ENCODE data around the gene TMEM72.
A peak's percentile ranks its signal among the peaks of the same experiment; 100 is the strongest.
"Not testable (repeated sequence)": the region's sequence is repeated elsewhere in the genome, so short reads cannot be mapped to it uniquely, and the experiment has no call there.

TMEM72 gene

GRCh38 chr10:44911081-44911540 is at the start of gene TMEM72:
TMEM72 (plus strand) TSS chr10:44911337; CDS start chr10:44911513, 176 bp downstream.
- peak; percentile 93 for DNase-seq (ENCODE audit: low read depth, low spot score)

DNA sequence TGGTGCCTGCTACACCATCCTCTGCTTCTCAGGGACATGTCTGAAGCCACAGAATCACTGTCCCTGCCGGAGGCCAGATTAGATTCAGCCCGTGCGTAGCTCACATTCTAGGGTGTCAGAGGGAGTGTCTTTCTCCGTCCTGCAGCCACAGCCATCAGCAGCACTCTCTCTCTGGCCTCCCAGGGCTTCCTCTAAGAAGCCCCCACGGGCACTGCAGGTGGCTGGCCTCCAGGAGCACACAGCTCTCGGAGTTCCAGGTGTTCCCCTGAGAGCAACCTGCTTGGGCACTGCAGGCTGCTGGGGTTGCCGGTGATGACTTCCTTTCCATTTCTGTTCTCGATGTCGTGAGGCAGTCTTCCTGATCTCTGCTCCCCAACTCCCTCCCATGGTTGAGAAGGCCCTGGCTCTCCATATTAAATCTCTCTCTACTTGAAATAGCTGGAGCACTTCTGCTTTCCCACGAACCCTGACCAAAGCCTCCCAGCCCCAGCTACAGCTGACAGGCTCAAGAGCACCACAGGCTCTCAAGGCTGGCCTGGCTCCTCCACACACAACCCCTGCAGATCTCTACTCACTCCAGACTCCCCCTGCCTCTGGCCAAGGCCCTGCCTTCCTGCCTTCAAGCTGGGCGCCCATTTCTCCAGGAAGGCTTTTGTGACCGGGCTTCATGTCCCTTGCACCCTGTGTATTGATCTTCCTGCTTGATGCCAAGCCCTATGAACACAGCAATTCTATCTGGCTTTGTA is 49.0 kb upstream of the TMEM72 start:
- DNase-seq (ENCODE audit: low read depth, low spot score): no peak

DNA sequence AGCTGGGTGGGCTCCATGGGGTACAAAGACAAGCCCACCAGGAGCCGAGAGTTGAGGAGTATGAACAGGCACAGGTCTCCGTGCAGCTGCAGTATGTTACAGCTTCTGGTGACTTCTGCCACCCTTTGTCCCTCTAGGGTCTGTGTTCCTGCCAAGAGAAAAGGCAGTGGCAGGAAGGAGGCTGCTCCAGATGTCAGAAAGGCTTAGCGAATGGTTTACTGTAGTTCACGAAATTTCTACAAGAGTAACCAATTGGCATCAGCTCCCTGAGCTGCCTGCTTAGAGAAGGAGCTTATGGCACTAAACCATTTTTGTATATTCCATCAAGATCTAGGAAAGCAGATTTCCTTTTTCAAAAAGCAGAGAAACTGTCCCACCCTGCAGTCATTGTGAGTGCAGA is 48.2 kb upstream of the TMEM72 start:
- DNase-seq (ENCODE audit: low read depth, low spot score): no peak

DNA sequence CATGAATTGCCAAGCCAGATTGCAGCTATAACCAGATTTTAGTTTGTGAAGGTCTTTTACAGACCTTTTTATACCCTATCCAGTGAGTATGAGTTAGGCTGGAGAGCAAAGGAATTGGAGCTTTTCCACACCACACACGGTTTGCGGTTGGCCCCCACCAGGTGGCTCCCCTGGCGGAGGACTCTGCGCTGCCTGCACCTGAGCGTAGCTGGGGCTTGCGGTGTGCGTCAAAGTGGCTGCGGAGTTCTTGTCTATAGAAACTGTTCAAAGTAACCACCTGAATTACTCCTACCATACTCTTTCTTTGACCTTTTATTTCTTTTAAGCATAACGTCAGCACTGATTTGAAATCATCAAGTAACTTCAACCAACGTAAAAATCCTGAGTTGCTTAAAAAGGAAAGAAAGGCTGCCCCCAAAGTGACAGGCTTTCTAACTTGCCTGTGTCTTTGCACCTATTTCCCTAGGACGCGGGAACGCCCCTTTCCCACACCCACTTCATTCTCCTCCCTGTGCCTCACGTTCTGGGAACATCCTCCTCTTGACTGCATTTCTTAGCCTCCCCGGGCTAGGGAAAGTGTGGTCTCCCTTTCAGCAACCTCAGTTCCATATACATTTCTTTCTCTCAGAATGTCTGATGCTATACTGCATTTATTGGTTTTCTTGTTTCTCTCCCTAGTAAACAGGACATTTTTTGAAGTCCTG is 47.6 kb upstream of the TMEM72 start:
- peak; percentile 43 for DNase-seq (ENCODE audit: low read depth, low spot score)

DNA sequence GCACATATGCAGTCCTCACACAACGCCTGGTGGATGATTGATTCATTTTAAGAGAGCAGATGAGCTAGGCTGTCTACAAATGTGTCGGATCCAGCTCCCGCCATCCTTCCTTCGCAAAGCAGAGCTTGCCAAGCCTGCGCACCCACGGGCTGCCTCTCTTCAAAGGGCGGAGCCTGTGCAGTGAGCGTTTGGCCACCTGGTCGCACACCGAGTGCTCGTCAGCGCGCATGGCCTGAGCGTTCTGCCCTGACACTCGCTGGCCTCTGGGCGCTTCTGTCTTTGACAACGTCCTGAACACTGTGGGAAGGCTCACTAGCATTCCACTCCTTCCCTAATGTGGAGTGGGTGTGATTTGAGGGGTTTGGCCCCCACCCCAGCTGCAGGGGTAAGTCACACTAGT is 47.1 kb upstream of the TMEM72 start:
- peak; percentile 56 for DNase-seq (ENCODE audit: low read depth, low spot score)

- peak; percentile 97 for DNase-seq (ENCODE audit: low read depth, low spot score)
Measured at GRCh38 chr10:44864637-44865288, 46.4 kb upstream of the TMEM72 start.

GRCh38 chr10:44865289-44865671 is 45.9 kb upstream of the TMEM72 start:
- DNase-seq (ENCODE audit: low read depth, low spot score): no peak

- DNase-seq (ENCODE audit: low read depth, low spot score): not testable (repeated sequence)
Measured at GRCh38 chr10:44866367-44866766, 44.8 kb upstream of the TMEM72 start.

DNA sequence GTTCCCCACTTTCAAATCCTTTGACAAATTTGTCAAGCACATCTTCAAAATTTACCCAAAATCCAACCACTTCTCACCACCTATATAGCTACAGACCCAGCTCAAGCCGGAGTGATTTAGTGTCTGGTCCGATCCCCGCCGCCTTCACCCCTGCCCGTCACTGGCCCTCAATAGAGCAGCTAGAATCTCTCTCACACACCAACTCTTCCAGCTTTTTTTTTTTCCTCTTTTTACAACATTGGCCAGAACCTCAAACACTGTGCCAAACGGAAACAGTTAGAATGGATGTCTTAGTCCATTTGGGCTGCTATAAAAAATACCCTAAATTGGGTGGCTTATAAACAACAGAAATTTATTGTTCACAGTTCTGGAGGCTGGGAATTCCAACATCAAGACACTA is 41.1 kb upstream of the TMEM72 start:
- no peak for DNase-seq (ENCODE audit: low read depth, low spot score)

GRCh38 chr10:44873160-44873559 is 38.0 kb upstream of the TMEM72 start:
- DNase-seq (ENCODE audit: low read depth, low spot score): no peak

DNA sequence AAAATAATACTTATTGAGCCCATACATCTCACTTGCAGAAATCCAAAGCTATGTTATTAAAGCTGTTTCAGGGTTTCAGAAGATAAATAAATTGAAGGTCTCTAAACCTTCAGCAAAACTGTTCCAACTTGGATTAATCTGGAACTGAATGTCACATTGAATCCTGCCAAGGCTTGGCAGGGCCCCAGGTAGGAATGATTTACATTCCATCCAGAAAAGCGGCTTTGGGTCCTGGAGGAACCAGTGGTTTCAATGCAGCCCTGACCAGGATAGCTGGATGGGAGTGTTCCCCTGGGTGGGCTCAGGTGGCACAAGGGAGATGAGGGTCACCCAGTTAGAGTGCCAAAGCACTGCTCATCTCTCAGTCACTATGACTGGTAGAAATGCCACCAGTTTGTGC is 37.0 kb upstream of the TMEM72 start:
- no peak for DNase-seq (ENCODE audit: low read depth, low spot score)

GRCh38 chr10:44878706-44879530 is 32.2 kb upstream of the TMEM72 start:
- DNase-seq (ENCODE audit: low read depth, low spot score): peak; percentile 94

GRCh38 chr10:44879531-44879899 is 31.6 kb upstream of the TMEM72 start:
- no peak for DNase-seq (ENCODE audit: low read depth, low spot score)

DNA sequence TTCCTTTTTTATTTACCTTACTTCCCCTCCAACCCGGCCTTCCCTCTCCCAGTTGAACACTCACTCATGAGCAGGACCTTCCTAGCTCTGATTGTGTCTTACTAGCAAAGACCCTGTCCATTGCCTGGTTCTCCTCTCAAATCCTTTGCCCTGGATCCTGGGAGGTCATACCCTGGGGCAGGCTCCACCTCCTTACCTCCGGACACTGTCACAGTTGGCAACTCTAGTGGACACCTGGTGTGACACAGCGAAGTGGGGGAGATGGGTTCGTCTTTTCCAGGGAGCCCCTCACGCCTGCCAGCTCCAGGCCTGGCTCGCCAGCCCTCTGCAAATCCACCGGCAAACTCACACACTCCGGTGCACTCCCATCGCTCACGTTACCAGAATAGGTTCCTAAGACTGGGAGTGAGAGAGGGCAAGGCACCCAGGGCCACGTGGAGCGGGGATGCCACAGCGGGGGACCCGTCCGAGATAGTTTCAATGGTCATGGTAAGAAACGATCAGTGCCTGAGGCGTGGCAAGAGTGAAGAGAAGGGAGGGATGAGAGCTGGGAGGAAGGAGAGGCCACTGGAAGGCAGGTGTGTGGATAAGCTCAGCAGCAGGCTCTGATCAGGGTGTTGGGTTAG is 30.9 kb upstream of the TMEM72 start:
- DNase-seq (ENCODE audit: low read depth, low spot score): no peak

DNA sequence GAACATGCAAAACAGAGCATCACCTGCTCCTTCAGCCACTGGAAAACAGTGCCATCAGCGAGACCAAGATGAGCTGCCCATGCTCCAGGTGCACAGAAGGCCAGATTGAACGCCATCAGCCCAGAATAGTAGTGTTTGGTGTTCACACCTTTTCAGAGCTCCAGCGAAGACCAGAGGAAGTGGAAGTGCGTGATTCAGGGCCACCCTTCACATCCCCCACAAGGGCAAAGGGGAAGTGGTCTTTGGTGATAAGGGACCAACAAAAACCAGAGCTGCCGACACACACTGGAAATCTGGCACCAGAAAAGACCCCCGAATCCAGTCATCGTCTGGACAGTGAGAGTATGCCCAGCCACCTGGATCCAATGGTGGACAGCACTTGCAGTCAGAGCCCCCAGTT is 29.5 kb upstream of the TMEM72 start:
- DNase-seq (ENCODE audit: low read depth, low spot score): no peak

- no peak for DNase-seq (ENCODE audit: low read depth, low spot score)
Measured at GRCh38 chr10:44882166-44882720, 28.9 kb upstream of the TMEM72 start.

DNA sequence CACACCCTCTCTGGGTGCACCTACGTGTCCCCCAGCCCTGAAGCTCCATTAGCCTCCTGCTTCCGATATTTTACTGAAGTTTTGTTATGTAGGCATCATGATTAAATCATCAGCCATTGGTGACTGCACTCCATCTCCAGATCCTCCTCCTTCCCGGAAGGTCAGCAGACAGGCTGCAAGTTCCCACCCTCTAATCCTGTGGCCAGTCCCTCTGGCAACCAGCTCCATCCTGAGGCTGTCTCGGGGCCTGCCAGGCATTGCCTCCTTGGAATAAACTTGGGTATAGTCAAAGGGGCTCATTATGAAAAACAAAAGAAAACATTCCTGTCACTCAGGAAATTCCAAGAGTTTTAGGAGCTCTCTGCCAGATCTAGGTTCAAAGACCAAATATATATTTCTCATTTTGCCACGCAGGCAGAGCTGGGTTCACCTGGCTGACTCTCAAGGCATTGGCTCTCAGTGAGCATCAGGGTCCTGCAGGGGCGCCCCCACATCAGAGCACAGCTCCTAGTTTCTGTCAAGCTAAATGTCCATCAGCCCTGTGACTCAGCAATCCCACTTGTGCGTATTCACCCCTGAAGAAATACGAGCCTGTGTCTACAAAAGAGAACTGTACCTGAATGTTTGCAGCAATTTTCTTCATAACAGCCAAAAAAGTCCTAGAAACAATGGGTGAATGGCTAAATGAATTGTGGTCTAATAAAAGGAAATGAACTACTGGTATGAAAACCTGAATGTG is 27.4 kb upstream of the TMEM72 start:
- DNase-seq (ENCODE audit: low read depth, low spot score): no peak

GRCh38 chr10:44885710-44886109 is 25.4 kb upstream of the TMEM72 start:
- no peak for DNase-seq (ENCODE audit: low read depth, low spot score)

- no peak for DNase-seq (ENCODE audit: low read depth, low spot score)
Measured at GRCh38 chr10:44886966-44887365, 24.2 kb upstream of the TMEM72 start.

DNA sequence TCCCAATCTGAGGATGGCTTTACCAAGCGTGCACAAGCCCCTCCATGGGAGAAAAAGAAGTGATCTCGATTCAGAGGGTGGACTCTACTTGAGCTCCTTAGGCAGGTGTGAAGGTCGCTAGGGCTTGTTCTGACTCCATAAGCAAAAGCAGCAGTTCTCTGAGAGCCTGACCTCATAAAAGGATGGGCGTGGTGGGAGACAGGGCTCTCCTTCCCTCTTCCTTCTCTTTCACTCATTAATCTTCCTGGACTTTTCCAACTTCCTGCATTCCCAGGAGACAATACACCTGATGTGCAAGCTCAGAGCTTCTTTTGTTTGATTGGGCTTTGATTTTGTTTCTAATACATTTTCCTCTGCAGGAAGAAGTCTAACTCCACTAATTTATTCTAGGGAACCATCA is 22.3 kb upstream of the TMEM72 start:
- no peak for DNase-seq (ENCODE audit: low read depth, low spot score)
